NCI-H146 treated with DMSO at 0.1 percent for 48 hours (cell line): Measurements from ENCODE around the gene THRB.

Experiments used
- DNase-seq: peaks from one replicate; lab custom pipeline; 2025; ENCODE audit not compliant: unreplicated experiment; lab: John Stamatoyannopoulos, UW

Gene THRB

GRCh38 chr3:24273491-24273890 lies 221.2 kb downstream of the THRB start:
- DNase-seq, result no peak

GRCh38 chr3:24272875-24273274 lies 221.8 kb downstream of the THRB start:
- DNase-seq, result no peak

GRCh38 chr3:24272408-24272807 lies 222.2 kb downstream of the THRB start:
- DNase-seq, result no peak

- no peak for DNase-seq
Observed at GRCh38 chr3:24271228-24271627, 223.4 kb downstream of the THRB start.

- no peak for DNase-seq
Observed at GRCh38 chr3:24270744-24271143, 223.9 kb downstream of the THRB start.

GRCh38 chr3:24270204-24270691 lies 224.4 kb downstream of the THRB start:
- no peak for DNase-seq

- peak; percentile 49 for DNase-seq
Observed at GRCh38 chr3:24264748-24265158, 229.9 kb downstream of the THRB start.

GRCh38 chr3:24264011-24264410 lies 230.6 kb downstream of the THRB start:
- no peak for DNase-seq

GRCh38 chr3:24263069-24263668 lies 231.5 kb downstream of the THRB start:
- no peak for DNase-seq

GRCh38 chr3:24261521-24261920 lies 233.1 kb downstream of the THRB start:
- no peak for DNase-seq

GRCh38 chr3:24259901-24260512 lies 234.6 kb downstream of the THRB start:
- DNase-seq, result no peak

- no peak for DNase-seq
Observed at GRCh38 chr3:24258727-24259600, 235.7 kb downstream of the THRB start.

- no peak for DNase-seq
Observed at GRCh38 chr3:24258260-24258659, 236.4 kb downstream of the THRB start.

GRCh38 chr3:24255414-24255813 lies 239.2 kb downstream of the THRB start:
- no peak for DNase-seq

GRCh38 chr3:24254649-24255048 lies 240.0 kb downstream of the THRB start:
- DNase-seq, result no peak

GRCh38 chr3:24253336-24253735 lies 241.3 kb downstream of the THRB start:
- no peak for DNase-seq

GRCh38 chr3:24249523-24249922 lies 245.1 kb downstream of the THRB start:
- DNase-seq, result no peak

GRCh38 chr3:24245056-24245455 lies 249.6 kb downstream of the THRB start:
- DNase-seq, result no peak

- no peak for DNase-seq
Observed at GRCh38 chr3:24244491-24244890, 250.2 kb downstream of the THRB start.

GRCh38 chr3:24242012-24242698 lies 252.5 kb downstream of the THRB start:
- peak; percentile 78 for DNase-seq

- DNase-seq, result no peak
Observed at GRCh38 chr3:24240306-24240705, 254.3 kb downstream of the THRB start.
